ENCODE measurements around the gene FOXD4L5. TPM values are rescaled to one million over a fixed set of nuclear protein-coding genes. Genes with fewer than 3 reads are reported as not detected.

FOXD4L5 gene
- total RNA-seq, result 0.15 and 0.17 TPM in 2 replicates

GRCh38 chr9:65285109-65285508 is at the start of gene FOXD4L5:
Gene FOXD4L5, minus strand, starts transcription at chr9:65285209. Its CDS starts 832 bp downstream, at chr9:65284377.

